ENCODE data around the gene CYTH2. TPM values are rescaled to one million over a fixed set of nuclear protein-coding genes. Genes with fewer than 3 reads are reported as not detected.

Gene CYTH2
- total and polyA plus RNA-seq, 9 of the 15 experiments (the other 6 are each of a cell fraction or from before 2014, with no cell fraction given): 1.8 to 45.2 (median 23.8) TPM

DNA sequence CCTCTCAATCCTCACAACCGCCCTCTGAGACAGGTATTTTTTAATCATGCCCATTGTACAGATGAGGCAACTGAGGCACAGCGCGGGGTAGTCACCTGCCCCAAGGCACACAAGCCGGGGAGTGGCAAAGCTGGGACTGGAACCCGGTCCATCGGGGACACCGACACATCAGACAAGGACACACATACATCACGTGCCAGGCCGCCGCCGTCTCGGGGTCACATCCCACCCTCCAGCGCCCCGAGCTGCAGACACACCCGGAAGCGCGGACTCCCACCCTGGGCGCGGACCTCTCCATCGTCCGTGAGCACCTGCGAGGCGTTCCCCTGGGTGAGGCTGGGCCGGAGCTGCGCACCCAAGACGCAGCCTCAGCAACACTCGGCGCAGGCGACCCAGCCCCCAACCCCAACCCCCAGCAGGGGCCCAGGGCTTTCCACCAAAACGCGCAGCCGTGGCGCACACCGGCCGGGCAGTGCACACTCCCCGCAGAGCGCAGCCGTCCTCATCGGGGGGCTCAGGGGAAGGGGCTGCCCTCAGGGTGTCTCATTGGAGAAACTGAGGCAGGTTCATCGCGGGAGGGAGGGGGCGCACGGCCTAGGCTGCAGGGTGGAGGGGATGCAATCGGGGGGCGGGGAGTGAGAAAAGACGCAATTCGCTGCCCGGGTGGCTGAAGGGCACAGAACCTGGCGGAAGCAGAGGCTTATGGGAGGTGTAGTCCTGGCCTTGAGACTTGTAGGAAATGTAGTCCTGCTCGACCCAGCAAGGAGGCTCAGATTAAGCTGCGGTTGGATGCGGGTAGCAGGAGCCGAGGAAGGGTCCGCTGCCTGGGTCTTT, 44.3 kb downstream of the CYTH2 start (continued):
- TF ChIP-seq FOXA3 (CRISPR knock-in tag; conservative IDR thresholded peaks at IDR 0.05 in 1 of 2, IDR thresholded peaks at IDR 0.05 in 1 of 2): no peak
- TF ChIP-seq, protein P1, sequence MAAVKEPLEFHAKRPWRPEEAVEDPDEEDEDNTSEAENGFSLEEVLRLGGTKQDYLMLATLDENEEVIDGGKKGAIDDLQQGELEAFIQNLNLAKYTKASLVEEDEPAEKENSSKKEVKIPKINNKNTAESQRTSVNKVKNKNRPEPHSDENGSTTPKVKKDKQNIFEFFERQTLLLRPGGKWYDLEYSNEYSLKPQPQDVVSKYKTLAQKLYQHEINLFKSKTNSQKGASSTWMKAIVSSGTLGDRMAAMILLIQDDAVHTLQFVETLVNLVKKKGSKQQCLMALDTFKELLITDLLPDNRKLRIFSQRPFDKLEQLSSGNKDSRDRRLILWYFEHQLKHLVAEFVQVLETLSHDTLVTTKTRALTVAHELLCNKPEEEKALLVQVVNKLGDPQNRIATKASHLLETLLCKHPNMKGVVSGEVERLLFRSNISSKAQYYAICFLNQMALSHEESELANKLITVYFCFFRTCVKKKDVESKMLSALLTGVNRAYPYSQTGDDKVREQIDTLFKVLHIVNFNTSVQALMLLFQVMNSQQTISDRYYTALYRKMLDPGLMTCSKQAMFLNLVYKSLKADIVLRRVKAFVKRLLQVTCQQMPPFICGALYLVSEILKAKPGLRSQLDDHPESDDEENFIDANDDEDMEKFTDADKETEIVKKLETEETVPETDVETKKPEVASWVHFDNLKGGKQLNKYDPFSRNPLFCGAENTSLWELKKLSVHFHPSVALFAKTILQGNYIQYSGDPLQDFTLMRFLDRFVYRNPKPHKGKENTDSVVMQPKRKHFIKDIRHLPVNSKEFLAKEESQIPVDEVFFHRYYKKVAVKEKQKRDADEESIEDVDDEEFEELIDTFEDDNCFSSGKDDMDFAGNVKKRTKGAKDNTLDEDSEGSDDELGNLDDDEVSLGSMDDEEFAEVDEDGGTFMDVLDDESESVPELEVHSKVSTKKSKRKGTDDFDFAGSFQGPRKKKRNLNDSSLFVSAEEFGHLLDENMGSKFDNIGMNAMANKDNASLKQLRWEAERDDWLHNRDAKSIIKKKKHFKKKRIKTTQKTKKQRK (IDR thresholded peaks at IDR 0.05; ENCODE audit: borderline replicate concordance, low read depth, low read length): no peak
- peak; percentile 46 for TF ChIP-seq HMGN3 (IDR thresholded peaks at IDR 0.05; ENCODE audit: borderline replicate concordance, extremely low read depth, insufficient read length, low read depth, low read length)
- no peak for TF ChIP-seq ZNF551 (CRISPR knock-in tag; IDR thresholded peaks at IDR 0.05)
- TF ChIP-seq XRCC4 (IDR thresholded peaks at IDR 0.05; ENCODE audit: extremely low read depth, insufficient read depth, insufficient read length): no peak
- no peak for TF ChIP-seq PML (IDR thresholded peaks at IDR 0.05; ENCODE audit: low read length)
- no peak for TF ChIP-seq SRSF3 (IDR thresholded peaks at IDR 0.05; ENCODE audit: insufficient read depth, low read length)
- TF ChIP-seq, protein P2, sequence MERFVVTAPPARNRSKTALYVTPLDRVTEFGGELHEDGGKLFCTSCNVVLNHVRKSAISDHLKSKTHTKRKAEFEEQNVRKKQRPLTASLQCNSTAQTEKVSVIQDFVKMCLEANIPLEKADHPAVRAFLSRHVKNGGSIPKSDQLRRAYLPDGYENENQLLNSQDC (CRISPR knock-in tag; IDR thresholded peaks at IDR 0.05): no peak
- no peak for TF ChIP-seq SNIP1 (IDR thresholded peaks at IDR 0.05; ENCODE audit: low read depth)
- TF ChIP-seq, protein P3, sequence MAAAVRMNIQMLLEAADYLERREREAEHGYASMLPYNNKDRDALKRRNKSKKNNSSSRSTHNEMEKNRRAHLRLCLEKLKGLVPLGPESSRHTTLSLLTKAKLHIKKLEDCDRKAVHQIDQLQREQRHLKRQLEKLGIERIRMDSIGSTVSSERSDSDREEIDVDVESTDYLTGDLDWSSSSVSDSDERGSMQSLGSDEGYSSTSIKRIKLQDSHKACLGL (CRISPR knock-in tag; IDR thresholded peaks at IDR 0.05; ENCODE audit: borderline replicate concordance, poor library complexity, severe bottlenecking): no peak
- no peak for TF ChIP-seq EZH2 (IDR thresholded peaks at IDR 0.05; ENCODE audit: borderline replicate concordance, low read depth, low read length)
- TF ChIP-seq RFX1 (IDR thresholded peaks at IDR 0.05): no peak
- TF ChIP-seq, protein P4, sequence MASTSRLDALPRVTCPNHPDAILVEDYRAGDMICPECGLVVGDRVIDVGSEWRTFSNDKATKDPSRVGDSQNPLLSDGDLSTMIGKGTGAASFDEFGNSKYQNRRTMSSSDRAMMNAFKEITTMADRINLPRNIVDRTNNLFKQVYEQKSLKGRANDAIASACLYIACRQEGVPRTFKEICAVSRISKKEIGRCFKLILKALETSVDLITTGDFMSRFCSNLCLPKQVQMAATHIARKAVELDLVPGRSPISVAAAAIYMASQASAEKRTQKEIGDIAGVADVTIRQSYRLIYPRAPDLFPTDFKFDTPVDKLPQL (IDR thresholded peaks at IDR 0.05; ENCODE audit: extremely low read depth, insufficient read length): no peak
- TF ChIP-seq MBD2 (IDR thresholded peaks at IDR 0.05; ENCODE audit: borderline replicate concordance, low read depth): 0 out of 2 replicates have a peak, but pooled peaks have one; percentile 30
- TF ChIP-seq U2AF2 (optimal IDR thresholded peaks at IDR 0.05; ENCODE audit: low read depth, low read length): no peak
- TF ChIP-seq, protein P5, sequence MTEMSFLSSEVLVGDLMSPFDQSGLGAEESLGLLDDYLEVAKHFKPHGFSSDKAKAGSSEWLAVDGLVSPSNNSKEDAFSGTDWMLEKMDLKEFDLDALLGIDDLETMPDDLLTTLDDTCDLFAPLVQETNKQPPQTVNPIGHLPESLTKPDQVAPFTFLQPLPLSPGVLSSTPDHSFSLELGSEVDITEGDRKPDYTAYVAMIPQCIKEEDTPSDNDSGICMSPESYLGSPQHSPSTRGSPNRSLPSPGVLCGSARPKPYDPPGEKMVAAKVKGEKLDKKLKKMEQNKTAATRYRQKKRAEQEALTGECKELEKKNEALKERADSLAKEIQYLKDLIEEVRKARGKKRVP (CRISPR knock-in tag; IDR thresholded peaks at IDR 0.05): no peak
- no peak for TF ChIP-seq SP1 (CRISPR knock-in tag; IDR thresholded peaks at IDR 0.05)
- no peak for TF ChIP-seq ZNF644 (tag; IDR thresholded peaks at IDR 0.05; ENCODE audit: low read depth)
- no peak for TF ChIP-seq RUNX1 (IDR thresholded peaks at IDR 0.05; ENCODE audit: low read depth)
- TF ChIP-seq BMI1 (IDR thresholded peaks at IDR 0.05; ENCODE audit: low read length): no peak
- no peak for TF ChIP-seq CHCHD3 (CRISPR knock-in tag; IDR thresholded peaks at IDR 0.05)

Data from K562 (cell line).